Myocyte (in vitro differentiated cells): Measurements from ENCODE around the gene CELF2. TPM values are rescaled to one million over a fixed set of nuclear protein-coding genes. Genes with fewer than 3 reads are reported as not detected.

Experiments
- DNase-seq: peaks from one replicate; pipeline ENCODE4 v3.0.0-alpha.2; 2012; ENCODE audit warnings: low read depth
- total RNA-seq: library from RNA; depleted of rRNA; stranded (reverse); fragments of >200 nt; gene quantifications from 2 replicates; pipeline ENCODE4 v1.2.3, GENCODE V29; 2014

CELF2 gene
- total RNA-seq, 1 donor from 2014 or later: 71.0 TPM

GRCh38 chr10:11263767-11264166 is 246.1 kb downstream of the CELF2 start:
- DNase-seq: no peak

GRCh38 chr10:11264296-11265048 is 246.8 kb downstream of the CELF2 start:
- DNase-seq: no peak

DNA sequence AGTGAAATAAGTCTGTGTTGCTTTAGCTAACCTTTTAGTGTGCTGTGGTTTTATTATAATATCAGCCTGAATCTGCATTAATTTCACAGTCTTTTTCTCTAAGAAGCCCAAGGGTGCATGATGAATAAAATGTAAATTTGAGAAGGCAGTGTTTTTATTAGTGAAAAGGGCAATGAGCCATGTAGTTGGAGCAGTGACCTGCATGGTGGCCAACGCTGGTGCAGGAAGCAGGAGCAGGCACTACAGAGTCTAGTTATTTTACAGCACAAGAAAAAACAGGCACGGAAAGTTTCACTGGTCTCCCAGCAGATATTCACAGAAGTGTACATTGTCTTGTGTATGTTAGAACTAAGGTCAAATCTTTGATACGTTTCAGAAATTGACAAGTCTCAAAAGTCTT is 247.8 kb downstream of the CELF2 start:
- DNase-seq: no peak

GRCh38 chr10:11266426-11266825 is 248.8 kb downstream of the CELF2 start:
- no peak for DNase-seq

DNA sequence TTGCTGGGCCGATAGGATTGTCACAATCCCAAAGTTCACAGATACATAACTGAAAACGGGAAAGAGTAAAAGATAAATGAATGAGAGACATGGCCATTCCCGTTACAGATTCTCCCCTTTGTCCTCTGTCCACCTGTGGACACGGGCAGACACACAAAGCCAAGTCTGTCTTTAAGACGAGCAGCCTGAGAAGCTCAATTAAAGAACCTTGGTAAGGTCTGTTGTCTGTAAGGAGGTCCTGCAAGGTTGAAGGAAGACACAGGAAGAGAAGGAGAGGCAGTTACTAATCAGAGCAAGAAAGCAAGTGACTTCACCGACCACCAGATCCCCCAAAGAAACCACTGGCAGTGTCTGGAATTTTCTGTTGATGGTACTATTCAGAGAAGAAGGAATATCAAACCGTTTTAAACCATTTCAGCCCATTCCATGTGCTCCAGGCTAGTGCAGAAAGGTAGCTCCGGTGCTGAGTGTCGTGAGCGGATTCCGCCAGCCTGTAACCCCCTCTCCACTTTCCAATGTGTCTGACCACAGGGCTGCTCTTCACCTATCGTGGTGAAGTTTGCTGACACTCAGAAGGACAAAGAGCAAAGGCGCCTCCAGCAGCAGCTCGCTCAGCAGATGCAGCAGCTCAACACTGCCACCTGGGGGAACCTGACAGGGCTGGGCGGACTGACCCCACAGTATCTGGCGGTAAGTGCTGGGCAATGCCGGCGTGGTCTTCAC is 252.6 kb downstream of the CELF2 start:
- DNase-seq: peak; percentile 62

DNA sequence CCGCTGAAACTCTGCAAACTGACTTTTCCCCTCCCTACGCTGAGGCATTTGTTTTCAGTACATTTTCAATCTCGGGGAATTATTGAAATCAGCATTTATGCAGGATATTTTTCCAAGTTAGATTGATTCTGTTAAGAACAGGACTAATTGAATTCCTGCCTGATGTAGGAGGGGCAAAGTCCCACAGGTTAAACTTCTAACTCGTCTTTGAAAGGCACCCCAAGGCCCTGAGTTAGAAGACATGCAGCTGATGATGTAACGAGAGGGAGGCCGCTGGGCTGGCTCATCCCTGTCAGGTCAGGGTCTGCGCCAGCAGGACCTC is 253.1 kb downstream of the CELF2 start:
- DNase-seq: no peak

DNA sequence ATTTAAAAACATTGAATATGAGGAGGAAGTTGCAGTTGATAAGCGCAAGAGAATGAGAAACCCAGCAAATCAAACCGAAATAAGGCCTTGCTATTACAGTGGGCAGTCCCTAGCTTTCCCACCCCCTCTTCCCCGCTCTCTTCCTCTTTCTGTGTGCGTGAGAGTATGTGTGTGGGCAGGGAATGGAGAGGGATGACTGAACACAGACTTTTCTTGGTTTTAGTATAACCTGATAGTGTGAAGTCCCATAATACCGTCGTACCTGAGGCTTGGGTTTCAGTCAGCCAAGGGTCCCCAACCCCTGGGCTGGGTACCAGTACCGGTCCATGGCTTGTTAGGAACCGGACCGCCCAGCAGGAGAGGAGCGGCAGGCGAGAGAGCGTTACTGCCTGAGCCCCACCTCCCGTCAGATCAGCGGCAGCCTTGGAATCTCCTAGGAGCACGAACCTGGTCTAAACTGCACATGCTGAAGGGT is 255.3 kb downstream of the CELF2 start:
- no peak for DNase-seq

- no peak for DNase-seq
Measured at GRCh38 chr10:11274452-11274851, 256.8 kb downstream of the CELF2 start.

GRCh38 chr10:11275651-11276050 is 258.0 kb downstream of the CELF2 start:
- no peak for DNase-seq

- DNase-seq: no peak
Measured at GRCh38 chr10:11276449-11276990, 258.8 kb downstream of the CELF2 start.

- no peak for DNase-seq
Measured at GRCh38 chr10:11279314-11279713, 261.6 kb downstream of the CELF2 start.

DNA sequence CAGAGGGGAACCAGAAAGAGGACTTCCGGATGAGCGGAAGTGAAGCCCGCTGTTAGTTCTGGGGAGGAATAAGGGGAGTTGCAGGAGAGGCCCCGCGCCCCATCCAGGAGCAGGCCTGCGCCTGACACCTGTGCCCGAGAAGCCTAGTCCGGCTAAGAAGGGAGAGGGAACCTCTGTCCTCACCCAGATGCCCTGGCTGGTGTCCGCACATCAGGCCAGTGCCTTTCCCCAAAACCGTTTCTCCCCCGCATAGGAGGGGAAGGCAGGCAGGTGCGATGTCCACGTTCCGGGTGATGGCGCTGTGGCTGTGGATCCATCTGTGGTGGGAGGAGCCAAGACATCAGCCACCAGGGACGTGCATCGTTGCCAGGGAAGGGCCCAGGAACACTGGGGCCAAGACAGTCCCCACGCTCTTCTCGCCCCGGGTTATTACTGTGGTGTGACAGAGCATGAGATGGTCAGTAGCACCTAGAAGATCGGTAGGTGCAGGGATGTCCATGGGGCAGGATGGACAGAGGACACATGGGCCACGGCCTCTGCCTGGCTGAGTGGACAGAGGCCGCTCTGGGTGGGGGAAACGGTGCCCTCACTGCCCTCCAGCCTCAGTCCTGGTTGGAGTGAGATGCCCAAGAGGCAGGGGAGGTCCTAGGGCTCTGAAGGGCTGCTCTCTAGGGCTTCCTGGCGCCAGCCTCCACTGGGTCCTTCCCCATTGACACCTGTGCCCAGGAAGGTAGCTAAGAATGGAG is 262.7 kb downstream of the CELF2 start:
- DNase-seq: no peak

GRCh38 chr10:11282156-11282555 is 264.5 kb downstream of the CELF2 start:
- no peak for DNase-seq

- DNase-seq: no peak
Measured at GRCh38 chr10:11282661-11283060, 265.0 kb downstream of the CELF2 start.

GRCh38 chr10:11284291-11285085 is 266.8 kb downstream of the CELF2 start:
- no peak for DNase-seq

DNA sequence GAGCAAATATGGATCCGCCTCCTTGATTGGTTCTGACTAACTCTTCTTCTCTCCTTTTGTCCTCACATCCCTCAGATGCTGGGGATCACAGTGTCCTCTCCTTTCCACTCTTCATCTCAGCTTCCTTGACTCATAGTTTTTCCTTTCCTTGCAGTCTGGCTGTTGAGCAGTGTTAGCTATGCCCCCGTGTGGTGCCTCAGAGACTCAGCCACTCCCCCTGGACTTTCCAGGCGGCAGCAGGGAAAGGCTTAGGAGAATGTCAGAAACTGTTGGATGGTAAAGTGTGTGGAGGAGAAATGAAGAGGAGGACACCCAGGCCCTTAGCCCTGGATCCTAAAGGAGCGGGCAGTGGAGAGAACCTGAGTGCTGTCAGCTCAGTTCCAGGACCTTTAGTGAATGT is 267.5 kb downstream of the CELF2 start:
- DNase-seq: no peak

- no peak for DNase-seq
Measured at GRCh38 chr10:11286261-11286852, 268.7 kb downstream of the CELF2 start.

DNA sequence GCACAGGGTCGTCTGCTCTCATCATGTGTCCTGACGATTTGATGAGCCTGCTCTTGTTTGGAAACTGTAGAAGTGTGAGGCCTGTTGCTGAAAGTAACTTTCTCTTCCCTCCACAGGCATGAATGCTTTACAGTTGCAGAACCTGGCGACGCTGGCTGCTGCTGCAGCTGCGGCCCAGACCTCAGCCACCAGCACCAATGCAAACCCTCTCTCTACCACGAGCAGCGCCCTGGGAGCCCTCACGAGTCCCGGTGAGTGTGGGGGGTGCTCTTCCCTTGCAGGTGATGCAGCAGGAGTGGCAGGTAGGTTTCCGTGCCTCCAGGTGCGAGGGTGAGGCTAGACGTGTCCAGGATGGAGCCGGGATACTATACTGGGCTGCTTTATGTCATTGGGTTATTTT is 270.6 kb downstream of the CELF2 start:
- no peak for DNase-seq

GRCh38 chr10:11290156-11290890 is 272.7 kb downstream of the CELF2 start:
- DNase-seq: no peak
